Lung (tissue), 12 donors: ENCODE data around the gene LPAR4. TPM values are rescaled to one million over a fixed set of nuclear protein-coding genes. Genes with fewer than 3 reads are reported as not detected.

ENCODE experiments used
- ATAC-seq: fragments of 200-7000 bp; cut with Tn5 transposase; one replicate; pipeline ENCODE4 v1.9.1; 2020; ENCODE audit warnings: moderate number of reproducible peaks; ENCODE audit not compliant: insufficient read depth, low FRiP score
- DNase-seq, 3 donors: peaks; one replicate each; pipeline ENCODE4 v3.0.0-alpha.2; 2013 to 2017
- H3K27ac ChIP-seq, 2 donors: one replicate each; pipeline ENCODE4 v1.5.1; 2013; ENCODE audit warnings: mild to moderate bottlenecking in 2 of 2, moderate library complexity in 2 of 2, control low read depth in 1 of 2, inconsistent platforms in 1 of 2, low read depth in 1 of 2, low read length in 1 of 2
- H3K27me3 ChIP-seq, 3 donors: one replicate each; pipeline ENCODE4 v1.5.1; 2013; ENCODE audit warnings: low read length in 2 of 3; ENCODE audit not compliant: control insufficient read depth in 3 of 3, insufficient read depth in 3 of 3
- H3K36me3 ChIP-seq, 4 donors: one replicate each; pipeline ENCODE4 v1.5.1; 2013; ENCODE audit warnings: low read length in 4 of 4, mild to moderate bottlenecking in 1 of 4, moderate library complexity in 1 of 4; ENCODE audit not compliant: control insufficient read depth in 4 of 4, insufficient read depth in 4 of 4
- H3K4me1 ChIP-seq, 5 donors: one replicate each; pipeline ENCODE4 v1.5.1; 2013; ENCODE audit warnings: low read length in 5 of 5, mild to moderate bottlenecking in 2 of 5, moderate library complexity in 1 of 5; ENCODE audit not compliant: control insufficient read depth in 5 of 5, insufficient read depth in 5 of 5
- H3K4me3 ChIP-seq: one replicate; pipeline ENCODE4 v1.5.1; 2013; ENCODE audit warnings: mild to moderate bottlenecking, control low read depth, moderate library complexity
- H3K9ac ChIP-seq, 2 donors: one replicate each; pipeline ENCODE4 v1.5.1; 2013; ENCODE audit warnings: low read length in 2 of 2, control low read depth in 1 of 2; ENCODE audit not compliant: insufficient read depth in 1 of 2
- H3K9me3 ChIP-seq, 4 donors: one replicate each; pipeline ENCODE4 v1.5.1; 2013; ENCODE audit warnings: low read length in 3 of 4, mild to moderate bottlenecking in 1 of 4, moderate library complexity in 1 of 4; ENCODE audit not compliant: control insufficient read depth in 4 of 4, insufficient read depth in 3 of 4
- CTCF ChIP-seq: IDR thresholded peaks from 2 replicates; pipeline ENCODE4 v1.5.1; 2012; ENCODE audit warnings: mild to moderate bottlenecking; ENCODE audit errors: control extremely low read depth, extremely low read depth
- WGBS, 2 donors: extraction: QIAGEN DNeasy Blood & Tissue Kit; methylation state at CpG; one replicate each; pipeline ENCODE4 v1.1.7; 2013; 5-methylcytosine and 5-hydroxymethylcytosine counted together
- polyA plus RNA-seq, 2 donors: library from polyadenylated mRNA; stranded (reverse); fragments of 200-250 nt; gene quantifications; one replicate each; pipeline ENCODE4 v1.2.1, GENCODE V29; 2013
- total RNA-seq, 2 donors: library from RNA; depleted of rRNA in 1 of 2; stranded (reverse); fragments of >200 nt in 1 of 2; gene quantifications; one replicate each; pipeline ENCODE4 v1.2.1, GENCODE V29; 2014 to 2021
- donor health status: control.
- donor health status: control.
- donor health status: Bipolar disorder and iron deficiency.
- donor health status: healthy.
- donor health status: DM: yes; HTN: yes; CAD: no.

Gene LPAR4
- total and polyA plus RNA-seq, 4 donors = 0.03 to 2.2 (median 0.30) TPM; not detected in 1

GRCh38 chrX:78708816-78709215 is 38.7 kb upstream of the LPAR4 start:
- no peaks in the 10 kb centered on the region for H3K27me3 ChIP-seq
- H3K4me1 ChIP-seq = no peaks in the 10 kb centered on the region
- H3K4me3 ChIP-seq = no peak overlapping the region
- TF ChIP-seq CTCF = no peak
- no peaks in the 10 kb centered on the region for H3K36me3 ChIP-seq
- no peaks in the 10 kb centered on the region for H3K9me3 ChIP-seq
- no peak overlapping the region for H3K27ac ChIP-seq
- H3K9ac ChIP-seq = no peak overlapping the region
- ATAC-seq = no peak
- DNase-seq = no peak
- 62 to 83% methylated on average over 2 of the region's 2 CpGs for WGBS, 2 donors

GRCh38 chrX:78710171-78710570 is 37.3 kb upstream of the LPAR4 start:
- no peak for ATAC-seq
- no peaks in the 10 kb centered on the region for H3K36me3 ChIP-seq
- 28 to 69% methylated on average over 1 of the region's 1 CpG for WGBS, 2 donors
- DNase-seq = no peak
- no peak for TF ChIP-seq CTCF
- H3K4me3 ChIP-seq = no peak overlapping the region
- H3K27me3 ChIP-seq = no peaks in the 10 kb centered on the region
- no peaks in the 10 kb centered on the region for H3K9me3 ChIP-seq
- no peaks in the 10 kb centered on the region for H3K4me1 ChIP-seq
- H3K27ac ChIP-seq = no peak overlapping the region
- H3K9ac ChIP-seq = no peak overlapping the region

- WGBS, 2 donors = 69 to 94% methylated on average over 1 of the region's 1 CpG
Measured at GRCh38 chrX:78712336-78712735, 35.2 kb upstream of the LPAR4 start.

More at GRCh38 chrX:78712336-78712735, 35.2 kb upstream of the LPAR4 start:
- Histone ChIP-seq H3K4me1 (no peaks in the 10 kb centered on the region), H3K36me3 (no peaks in the 10 kb centered on the region), H3K27ac (no peak overlapping the region), H3K9me3 (peaks cover 0 to 3% (median 0%) of the 10 kb centered on the region in 4 donors), H3K9ac (no peak overlapping the region), H3K27me3 (no peaks in the 10 kb centered on the region), H3K4me3 (no peak overlapping the region)
- ATAC-seq (no peak), DNase-seq (no peak)
- no peak for TF ChIP-seq CTCF
